GM12878 (cell line): ENCODE measurements around the gene CCL15. TPM values are rescaled to one million over a fixed set of nuclear protein-coding genes. Genes with fewer than 3 reads are reported as not detected.

Experiments
- ATAC-seq: fragments of 200-7000 bp; cut with Tn5 transposase; 3 replicates; pipeline ENCODE4 v1.9.1; 2020; ENCODE audit warnings: mild to moderate bottlenecking, moderate library complexity
- BruUV-seq: library from RNA; stranded (reverse); fragments of 400-500 nt; replicated peaks from 2 replicates; lab custom pipeline; 2021; lab: Mats Ljungman, UMichigan
- CTCF ChIA-PET: fragments of 300-600 bp; sonication (Branson Sonifier 250); formaldehyde crosslinking; extraction: SDS; loops from one replicate; lab custom pipeline; 2021; ENCODE audit warnings: inconsistent platforms; lab: Yijun Ruan, JAX
- POLR2A ChIA-PET: fragments of 350-600 bp; formaldehyde crosslinking; extraction: SDS; loops from one replicate; lab custom pipeline; 2021; ENCODE audit warnings: inconsistent platforms; lab: Charles Lee
- RAD21 ChIA-PET: fragments of 300-600 bp; sonication (Branson Sonifier 250); formaldehyde crosslinking; loops from one replicate; lab custom pipeline; 2023; ENCODE audit warnings: antibody characterized with exemption; ENCODE audit not compliant: unreplicated experiment; lab: Charles Lee
- SMC1A ChIA-PET: fragments of 300-600 bp; sonication (Branson Sonifier 250); formaldehyde crosslinking; loops from one replicate; lab custom pipeline; 2023; ENCODE audit not compliant: unreplicated experiment, uncharacterized antibody; lab: Charles Lee
- DNase-seq: peaks from one replicate; pipeline ENCODE4 v3.0.0-alpha.2; 2011; ENCODE audit warnings: low read depth, low spot score
- FAIRE-seq: peaks from 3 replicates; lab custom pipeline; 2011; peaks lifted over from hg19 to GRCh38; lab: Jason Lieb, UNC
- H2AFZ ChIP-seq: 2 replicates; pipeline ENCODE4 v1.6.0; 2011; ENCODE audit warnings: low read depth, low read length, control low read depth; ENCODE audit not compliant: control insufficient read depth
- H3K27ac ChIP-seq: 2 replicates; pipeline ENCODE4 v1.5.1; 2011; ENCODE audit warnings: control low read depth; ENCODE audit not compliant: control insufficient read depth, insufficient read depth
- H3K27me3 ChIP-seq, 2 experiments: replicated peaks in 1 of 2; 2 replicates each; pipeline versions ENCODE4 v1.6.0 to v1.6.1; 2011; ENCODE audit warnings: low read length in 1 of 2; ENCODE audit not compliant: control insufficient read depth in 2 of 2, insufficient read depth in 2 of 2
- H3K36me3 ChIP-seq, 2 experiments: 2 replicates each; pipeline ENCODE4 v1.5.1; 2011; ENCODE audit warnings: low read length in 1 of 2; ENCODE audit not compliant: control insufficient read depth in 2 of 2, insufficient read depth in 2 of 2
- H3K4me1 ChIP-seq: 2 replicates; pipeline ENCODE4 v1.6.1; 2011; ENCODE audit warnings: mild to moderate bottlenecking, low read length, moderate library complexity, mixed read lengths; ENCODE audit not compliant: control insufficient read depth, insufficient read depth
- H3K4me2 ChIP-seq: 2 replicates; pipeline ENCODE4 v1.6.0; 2011; ENCODE audit warnings: control low read depth; ENCODE audit not compliant: control insufficient read depth, insufficient read depth
- H3K4me3 ChIP-seq: fragments of 200-600 bp; sonication (generic); 2 replicates; pipeline ENCODE4 v1.5.1; 2016
- H3K79me2 ChIP-seq: 2 replicates; pipeline ENCODE4 v1.6.0; 2011; ENCODE audit warnings: low read length; ENCODE audit not compliant: control insufficient read depth, insufficient read depth
- H3K9ac ChIP-seq: 2 replicates; pipeline ENCODE4 v1.8.0; 2011; ENCODE audit warnings: low read length, control low read depth, mixed read lengths; ENCODE audit not compliant: control insufficient read depth, insufficient read depth
- H3K9me3 ChIP-seq: replicated peaks from 3 replicates; pipeline ENCODE4 v1.5.1; 2011; ENCODE audit warnings: mild to moderate bottlenecking, low read length; ENCODE audit not compliant: control insufficient read depth, insufficient read depth
- H4K20me1 ChIP-seq: 2 replicates; pipeline ENCODE4 v1.6.0; 2011; ENCODE audit not compliant: control insufficient read depth, insufficient read depth
- CEBPB ChIP-seq, 2 experiments: fragments of 150-350 bp in 1 of 2; IDR thresholded peaks; 2 replicates each; pipeline ENCODE4 v1.6.1; 2012 to 2014; ENCODE audit warnings: low read depth in 2 of 2, low read length in 2 of 2, borderline replicate concordance in 1 of 2, inconsistent platforms in 1 of 2
- CHD4 ChIP-seq: fragments of 200-600 bp; sonication (generic); IDR thresholded peaks from 2 replicates; pipeline ENCODE4 v1.6.1; 2016; ENCODE audit warnings: mild to moderate bottlenecking
- EGR1 ChIP-seq, 2 experiments: IDR thresholded peaks; 1 replicate in 1 of 2; 2 replicates in 1 of 2; pipeline ENCODE4 v1.6.1; 2011 to 2012; ENCODE audit warnings: low read depth in 2 of 2, low read length in 2 of 2, borderline replicate concordance in 1 of 2, mild to moderate bottlenecking in 1 of 2, moderate library complexity in 1 of 2
- EZH2 ChIP-seq: IDR thresholded peaks from 2 replicates; pipeline ENCODE4 v1.6.1; 2012; ENCODE audit warnings: low read depth, mild to moderate bottlenecking, control low read depth, inconsistent platforms, low read length, borderline replicate concordance; ENCODE audit not compliant: control insufficient read depth
- NFYB ChIP-seq: IDR thresholded peaks from 2 replicates; pipeline ENCODE4 v1.6.1; 2011; ENCODE audit warnings: low read depth, mild to moderate bottlenecking, low read length, improper control_type of control experiment, moderate library complexity; ENCODE audit not compliant: insufficient read depth
- NKRF ChIP-seq: fragments of 450-650 bp; conservative IDR thresholded peaks from 2 replicates; pipeline ENCODE4 v1.6.1; 2017; ENCODE audit warnings: mild to moderate bottlenecking, moderate library complexity
- NR2F1 ChIP-seq: fragments of 450-650 bp; conservative IDR thresholded peaks from 2 replicates; pipeline ENCODE4 v1.6.1; 2017; ENCODE audit warnings: mild to moderate bottlenecking
- POLR2AphosphoS5 ChIP-seq: IDR thresholded peaks from 2 replicates; pipeline ENCODE4 v1.6.1; 2011; ENCODE audit warnings: mild to moderate bottlenecking, low read length, inconsistent platforms
- POU2F2 ChIP-seq: IDR thresholded peaks from 3 replicates; pipeline ENCODE4 v1.6.1; 2011; ENCODE audit warnings: low read depth, mild to moderate bottlenecking, low read length, borderline replicate concordance
- RAD51 ChIP-seq: fragments of 450-650 bp; IDR thresholded peaks from 2 replicates; pipeline ENCODE4 v1.6.1; 2016; ENCODE audit warnings: moderate library complexity, mild to moderate bottlenecking, inconsistent platforms
- RCOR1 ChIP-seq: conservative IDR thresholded peaks from 2 replicates; pipeline ENCODE4 v1.6.1; 2012; ENCODE audit warnings: low read depth, low read length, improper control_type of control experiment
- SREBF1 ChIP-seq: IDR thresholded peaks from 2 replicates; pipeline ENCODE4 v1.6.1; 2012; ENCODE audit warnings: mild to moderate bottlenecking, low read length
- ZNF384 ChIP-seq: IDR thresholded peaks from 2 replicates; pipeline ENCODE4 v1.6.1; 2012; ENCODE audit warnings: low read depth, mild to moderate bottlenecking, low read length, improper control_type of control experiment, borderline replicate concordance
- WGBS: methylation state at CpG from one replicate; pipeline ENCODE4 v1.1.6; 2016; ENCODE audit warnings: low lambda C conversion rate; ENCODE audit not compliant: insufficient replicate concordance, insufficient coverage; ENCODE audit errors: missing lambda C conversion rate; 5-methylcytosine and 5-hydroxymethylcytosine counted together
- in situ Hi-C: fragments of 300-500 bp; cut with MboI; formaldehyde crosslinking; loops from 9 replicates; pipeline ENCODE4 v1.14.3; 2018; ENCODE audit warnings: mixed read lengths
- intact Hi-C: fragments of 100-400 bp; cut with micrococcal nuclease; formaldehyde crosslinking; loops from one replicate; pipeline ENCODE4 v1.14.2; 2022; ENCODE audit not compliant: unreplicated experiment
- polyA plus RNA-seq, 11 experiments: library from polyadenylated mRNA; depleted of rRNA in 4 of 11; unstranded in 6 of 11; stranded (reverse) in 5 of 11; fragments of >200 nt; fragmentation: Nextera tagmentation in 4 of 11; fragmentation: Illumina TruSeq in 1 of 11; extraction: Ambion mirVana in 4 of 11; extraction: Trizol in 1 of 11; gene quantifications; 1 replicate in 1 of 11; 2 replicates in 10 of 11; pipeline versions ENCODE4 v1.2.1 to v1.2.3, GENCODE V29; 2011 to 2016; ENCODE audit warnings: inconsistent platforms in 2 of 11, missing spikeins in 2 of 11, low read depth in 1 of 11
- total RNA-seq, 4 experiments: library from RNA; depleted of rRNA in 3 of 4; stranded (reverse); fragments of >200 nt in 3 of 4; fragmentation: Illumina TruSeq in 1 of 4; extraction: Trizol in 1 of 4; gene quantifications; 2 replicates each; pipeline versions ENCODE4 v1.2.1 to v1.2.3, GENCODE V29; 2013 to 2021

CCL15 gene
- total and polyA plus RNA-seq, 10 of the 15 experiments (the other 5 are each of a cell fraction or from before 2014, with no cell fraction given) = 0.12 TPM; not detected in 9

- no peak overlapping the region for H3K4me3 ChIP-seq
- ATAC-seq (no peak), FAIRE-seq (no peak), DNase-seq (no peak)
- ChIA-PET SMC1A (interaction anchor here (0.7 to 17.2 kb wide), 18 partner anchors 9 to 634 kb away, joined by 3 to 485 read pairs (median 6); partner anchors contain the start of genes CCL3 and ZNHIT3), POLR2A (no interaction called here), CTCF (interaction anchor here (0.6 to 19.0 kb wide), 24 partner anchors 7 to 1475 kb away, joined by 3 to 622 read pairs (median 8); partner anchors contain the start of genes CCL16, CCL3, RDM1 and ZNHIT3), RAD21 (interaction anchor here (1.0 to 17.2 kb wide), 11 partner anchors 10 to 634 kb away, joined by 4 to 342 read pairs (median 10); partner anchors contain the start of genes CCL16 and MRM1)
- no peak overlapping the region for H3K4me2 ChIP-seq
- intact Hi-C loops (no loop called here), in situ Hi-C loops (no loop called here)
- H2AFZ ChIP-seq = no peak overlapping the region
- no peaks in the 10 kb centered on the region for H3K79me2 ChIP-seq
- H3K27me3 ChIP-seq = no peaks in the 10 kb centered on the region
- no peaks in the 10 kb centered on the region for H4K20me1 ChIP-seq
- no peak overlapping the region for H3K9ac ChIP-seq
- WGBS = 33% methylated on average over 10 of the region's 10 CpGs
- no peaks in the 10 kb centered on the region for H3K9me3 ChIP-seq
- BruUV-seq = no TSS peak
- no peak for TF ChIP-seq CHD4
- no peak overlapping the region for H3K27ac ChIP-seq
- no peaks in the 10 kb centered on the region for H3K36me3 ChIP-seq
- H3K4me1 ChIP-seq = no peaks in the 10 kb centered on the region
Observed at GRCh38 chr17:35968520-35969054, 32.8 kb downstream of the CCL15 start.

DNA sequence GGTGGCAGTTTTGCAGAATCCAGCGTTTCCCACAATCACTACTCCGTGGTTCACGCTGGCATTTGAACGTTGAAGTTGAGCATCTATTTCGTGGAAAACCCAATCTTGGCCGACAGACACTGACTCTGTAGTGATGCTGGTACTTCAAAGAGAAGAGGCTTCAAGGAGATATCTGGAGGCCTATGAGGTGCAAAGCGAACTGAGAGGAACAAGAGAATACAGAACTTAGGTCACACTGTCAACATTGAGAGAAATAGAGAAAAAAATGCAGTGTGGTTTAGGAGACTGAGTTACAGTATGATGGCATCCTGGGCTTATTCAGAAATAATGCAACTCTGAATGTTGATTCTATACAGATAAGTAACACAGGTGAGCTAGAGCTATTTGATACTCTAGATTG, 36.1 kb downstream of the CCL15 start:
- BruUV-seq = no TSS peak
- ChIA-PET POLR2A (no interaction called here), SMC1A (interaction anchor here (1.1 to 2.4 kb wide), 4 partner anchors 108 to 191 kb away, joined by 3 to 20 read pairs (median 9); no protein-coding TSS in a partner anchor), CTCF (interaction anchor here (1.4 to 19.0 kb wide), 4 partner anchors 17 to 518 kb away, joined by 3 to 622 read pairs (median 6); no protein-coding TSS in a partner anchor), RAD21 (interaction anchor here (1.0 kb wide), 1 partner anchor 102 kb away, joined by 3 read pairs; no protein-coding TSS in a partner anchor)
- no peak overlapping the region for H2AFZ ChIP-seq
- H3K27ac ChIP-seq = no peak overlapping the region
- in situ Hi-C loops (no loop called here), intact Hi-C loops (no loop called here)
- H3K4me1 ChIP-seq = no peaks in the 10 kb centered on the region
- ATAC-seq (no peak), FAIRE-seq (no peak), DNase-seq (no peak)
- H3K9me3 ChIP-seq = no peaks in the 10 kb centered on the region
- H3K4me3 ChIP-seq = no peak overlapping the region
- H3K4me2 ChIP-seq = no peak overlapping the region
- no peak overlapping the region for H3K9ac ChIP-seq
- H4K20me1 ChIP-seq = no peaks in the 10 kb centered on the region
- H3K27me3 ChIP-seq = no peaks in the 10 kb centered on the region
- 65% methylated on average over 7 of the region's 7 CpGs for WGBS
- no peaks in the 10 kb centered on the region for H3K79me2 ChIP-seq
- no peaks in the 10 kb centered on the region for H3K36me3 ChIP-seq
- TF ChIP-seq NFYB (no peak), POLR2AphosphoS5 (no peak), EGR1 (IDR thresholded peaks at IDR 0.05; ENCODE audit: borderline replicate concordance in 1 of 2, low read depth in 2 of 2, low read length in 2 of 2) (no peak), CEBPB (IDR thresholded peaks at IDR 0.05; ENCODE audit: borderline replicate concordance in 1 of 2, low read depth in 2 of 2, low read length in 2 of 2) (no peak), NR2F1 (no peak), RCOR1 (no peak), EZH2 (no peak), POU2F2 (no peak), SREBF1 (no peak), NKRF (no peak), ZNF384 (no peak), RAD51 (no peak)
